Measurements from ENCODE around the gene ERH. TPM values are rescaled to one million over a fixed set of nuclear protein-coding genes. Genes with fewer than 3 reads are reported as not detected.

ERH gene
- total RNA-seq, 1 experiment from 2014 or later, result 352 TPM

DNA sequence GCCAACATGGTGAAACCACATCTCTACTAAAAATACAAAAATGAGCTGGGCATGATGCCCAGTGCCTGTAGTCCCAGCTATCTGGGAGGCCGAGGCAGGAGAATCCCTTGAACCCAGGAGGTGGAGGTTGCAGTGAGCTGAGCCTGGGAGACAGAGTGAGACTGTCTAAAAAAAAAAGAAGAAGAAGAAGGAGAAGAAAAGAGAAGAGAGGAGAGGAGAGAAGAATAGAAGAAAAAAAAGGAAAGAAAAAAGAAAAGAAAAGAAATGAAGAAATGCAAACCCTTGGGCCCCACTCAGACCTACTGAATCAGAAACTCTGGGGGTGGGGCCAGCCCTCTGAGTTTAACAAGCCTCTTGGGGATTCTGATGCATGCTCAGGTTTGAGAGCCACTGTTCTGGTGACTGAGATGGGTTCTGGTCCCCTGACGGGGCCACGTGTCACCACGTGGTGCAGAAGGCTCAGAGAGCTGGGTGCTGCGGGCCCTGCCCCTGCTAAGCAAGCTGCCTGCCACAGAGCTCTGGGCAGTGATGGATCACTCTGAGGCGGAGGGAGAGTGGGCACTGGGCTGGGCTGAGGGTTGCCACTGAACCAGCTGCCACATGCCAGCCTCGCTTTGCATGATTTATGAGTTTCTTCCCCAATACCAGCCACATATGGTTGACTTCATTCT lies 37.5 kb downstream of the ERH start:
- POLR2A ChIA-PET, result interaction anchor here (0.7 kb wide), 1 partner anchor 26 kb away, joined by 3 read pairs; no protein-coding TSS in a partner anchor
- intact Hi-C loops (cut with micrococcal nuclease), result no loop called here
- TF ChIP-seq SRF (IDR thresholded peaks at IDR 0.05; ENCODE audit: low read depth) (no peak), CBX3 (IDR thresholded peaks at IDR 0.05; ENCODE audit: low read depth) (no peak), EZH2phosphoT487 (IDR thresholded peaks at IDR 0.05; ENCODE audit: borderline replicate concordance) (no peak), RAD21 (IDR thresholded peaks at IDR 0.05; ENCODE audit: low read depth) (no peak), EZH2 (IDR thresholded peaks at IDR 0.05) (no peak), ELF1 (IDR thresholded peaks at IDR 0.05; ENCODE audit: borderline replicate concordance, low read depth) (no peak)
- TF ChIP-seq, protein P1, sequence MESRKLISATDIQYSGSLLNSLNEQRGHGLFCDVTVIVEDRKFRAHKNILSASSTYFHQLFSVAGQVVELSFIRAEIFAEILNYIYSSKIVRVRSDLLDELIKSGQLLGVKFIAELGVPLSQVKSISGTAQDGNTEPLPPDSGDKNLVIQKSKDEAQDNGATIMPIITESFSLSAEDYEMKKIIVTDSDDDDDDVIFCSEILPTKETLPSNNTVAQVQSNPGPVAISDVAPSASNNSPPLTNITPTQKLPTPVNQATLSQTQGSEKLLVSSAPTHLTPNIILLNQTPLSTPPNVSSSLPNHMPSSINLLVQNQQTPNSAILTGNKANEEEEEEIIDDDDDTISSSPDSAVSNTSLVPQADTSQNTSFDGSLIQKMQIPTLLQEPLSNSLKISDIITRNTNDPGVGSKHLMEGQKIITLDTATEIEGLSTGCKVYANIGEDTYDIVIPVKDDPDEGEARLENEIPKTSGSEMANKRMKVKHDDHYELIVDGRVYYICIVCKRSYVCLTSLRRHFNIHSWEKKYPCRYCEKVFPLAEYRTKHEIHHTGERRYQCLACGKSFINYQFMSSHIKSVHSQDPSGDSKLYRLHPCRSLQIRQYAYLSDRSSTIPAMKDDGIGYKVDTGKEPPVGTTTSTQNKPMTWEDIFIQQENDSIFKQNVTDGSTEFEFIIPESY (IDR thresholded peaks at IDR 0.05; ENCODE audit: extremely low read depth, insufficient replicate concordance, low read length), result no peak
- TF ChIP-seq, protein P2, sequence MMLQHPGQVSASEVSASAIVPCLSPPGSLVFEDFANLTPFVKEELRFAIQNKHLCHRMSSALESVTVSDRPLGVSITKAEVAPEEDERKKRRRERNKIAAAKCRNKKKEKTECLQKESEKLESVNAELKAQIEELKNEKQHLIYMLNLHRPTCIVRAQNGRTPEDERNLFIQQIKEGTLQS (IDR thresholded peaks at IDR 0.05), result no peak
- TF ChIP-seq, protein P3, sequence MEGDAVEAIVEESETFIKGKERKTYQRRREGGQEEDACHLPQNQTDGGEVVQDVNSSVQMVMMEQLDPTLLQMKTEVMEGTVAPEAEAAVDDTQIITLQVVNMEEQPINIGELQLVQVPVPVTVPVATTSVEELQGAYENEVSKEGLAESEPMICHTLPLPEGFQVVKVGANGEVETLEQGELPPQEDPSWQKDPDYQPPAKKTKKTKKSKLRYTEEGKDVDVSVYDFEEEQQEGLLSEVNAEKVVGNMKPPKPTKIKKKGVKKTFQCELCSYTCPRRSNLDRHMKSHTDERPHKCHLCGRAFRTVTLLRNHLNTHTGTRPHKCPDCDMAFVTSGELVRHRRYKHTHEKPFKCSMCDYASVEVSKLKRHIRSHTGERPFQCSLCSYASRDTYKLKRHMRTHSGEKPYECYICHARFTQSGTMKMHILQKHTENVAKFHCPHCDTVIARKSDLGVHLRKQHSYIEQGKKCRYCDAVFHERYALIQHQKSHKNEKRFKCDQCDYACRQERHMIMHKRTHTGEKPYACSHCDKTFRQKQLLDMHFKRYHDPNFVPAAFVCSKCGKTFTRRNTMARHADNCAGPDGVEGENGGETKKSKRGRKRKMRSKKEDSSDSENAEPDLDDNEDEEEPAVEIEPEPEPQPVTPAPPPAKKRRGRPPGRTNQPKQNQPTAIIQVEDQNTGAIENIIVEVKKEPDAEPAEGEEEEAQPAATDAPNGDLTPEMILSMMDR (IDR thresholded peaks at IDR 0.05 in 2 of 3, conservative IDR thresholded peaks at IDR 0.05 in 1 of 3; ENCODE audit: borderline replicate concordance in 1 of 3, insufficient read depth in 1 of 3, low read depth in 2 of 3, low read length in 2 of 3), result no peak
- TF ChIP-seq, protein P4, sequence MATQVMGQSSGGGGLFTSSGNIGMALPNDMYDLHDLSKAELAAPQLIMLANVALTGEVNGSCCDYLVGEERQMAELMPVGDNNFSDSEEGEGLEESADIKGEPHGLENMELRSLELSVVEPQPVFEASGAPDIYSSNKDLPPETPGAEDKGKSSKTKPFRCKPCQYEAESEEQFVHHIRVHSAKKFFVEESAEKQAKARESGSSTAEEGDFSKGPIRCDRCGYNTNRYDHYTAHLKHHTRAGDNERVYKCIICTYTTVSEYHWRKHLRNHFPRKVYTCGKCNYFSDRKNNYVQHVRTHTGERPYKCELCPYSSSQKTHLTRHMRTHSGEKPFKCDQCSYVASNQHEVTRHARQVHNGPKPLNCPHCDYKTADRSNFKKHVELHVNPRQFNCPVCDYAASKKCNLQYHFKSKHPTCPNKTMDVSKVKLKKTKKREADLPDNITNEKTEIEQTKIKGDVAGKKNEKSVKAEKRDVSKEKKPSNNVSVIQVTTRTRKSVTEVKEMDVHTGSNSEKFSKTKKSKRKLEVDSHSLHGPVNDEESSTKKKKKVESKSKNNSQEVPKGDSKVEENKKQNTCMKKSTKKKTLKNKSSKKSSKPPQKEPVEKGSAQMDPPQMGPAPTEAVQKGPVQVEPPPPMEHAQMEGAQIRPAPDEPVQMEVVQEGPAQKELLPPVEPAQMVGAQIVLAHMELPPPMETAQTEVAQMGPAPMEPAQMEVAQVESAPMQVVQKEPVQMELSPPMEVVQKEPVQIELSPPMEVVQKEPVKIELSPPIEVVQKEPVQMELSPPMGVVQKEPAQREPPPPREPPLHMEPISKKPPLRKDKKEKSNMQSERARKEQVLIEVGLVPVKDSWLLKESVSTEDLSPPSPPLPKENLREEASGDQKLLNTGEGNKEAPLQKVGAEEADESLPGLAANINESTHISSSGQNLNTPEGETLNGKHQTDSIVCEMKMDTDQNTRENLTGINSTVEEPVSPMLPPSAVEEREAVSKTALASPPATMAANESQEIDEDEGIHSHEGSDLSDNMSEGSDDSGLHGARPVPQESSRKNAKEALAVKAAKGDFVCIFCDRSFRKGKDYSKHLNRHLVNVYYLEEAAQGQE (IDR thresholded peaks at IDR 0.05; ENCODE audit: low read depth), result no peak

More for the DNA sequence above, 37.5 kb downstream of the ERH start:
- Histone ChIP-seq H3K9me3 (ENCODE audit: control insufficient read depth in 1 of 2, insufficient read depth in 1 of 2, low read depth in 1 of 2, low read length in 2 of 2) (no peaks in the 10 kb centered on the region), H2AFZ (ENCODE audit: low read depth, low read length, poor library complexity, severe bottlenecking) (no peak overlapping the region), H3K36me3 (ENCODE audit: control insufficient read depth in 1 of 2, insufficient read depth in 2 of 2, low read length in 2 of 2) (no peaks in the 10 kb centered on the region), H3K4me2 (ENCODE audit: low read length) (no peak overlapping the region), H3K4me1 (ENCODE audit: control insufficient read depth in 1 of 2, insufficient read depth in 2 of 2, low read length in 2 of 2) (no peaks in the 10 kb centered on the region), H3K27me3 (ENCODE audit: insufficient read depth, low read length) (no peaks in the 10 kb centered on the region), H3K79me2 (ENCODE audit: insufficient read depth, low read length) (no peaks in the 10 kb centered on the region), H4K20me1 (ENCODE audit: insufficient read depth) (no peaks in the 10 kb centered on the region), H3K4me3 (replicated peaks in 1 of 2; ENCODE audit: low read depth in 1 of 2, low read length in 2 of 2) (no peak overlapping the region), H3K9ac (ENCODE audit: low read length) (no peak overlapping the region), H3K27ac (ENCODE audit: low read depth, low read length) (no peak overlapping the region), H3K9me2 (ENCODE audit: insufficient read depth) (no peaks in the 10 kb centered on the region)
- ATAC-seq (no peak), DNase-seq (ENCODE audit: low read depth, low spot score) (no peak)
- no TSS peak for BruUV-seq (replicated peaks)
- CTCF ChIA-PET, result interaction anchor here (1.2 kb wide), 1 partner anchor 14 kb away, joined by 5 read pairs; no protein-coding TSS in a partner anchor
- RAD21 ChIA-PET (ENCODE audit: low non-redundant PET in 1 of 2, low total read pairs in 2 of 2, uncharacterized antibody in 2 of 2, unreplicated experiment in 2 of 2), result no interaction called here

All from HCT116 (cell line).